Stimulated activated CD4-positive, alpha-beta T cell treated with anti-CD3 and anti-CD28 coated beads, Interleukin-1b, Interleukin-23, amount 100 ng/mL, for 1 hour (primary cell): ENCODE data around the gene ZNF516.

Source experiments
- DNase-seq, 2 donors: peaks; one replicate each; pipeline ENCODE4 v3.0.0-alpha.2; 2020; ENCODE audit warnings: low read depth in 2 of 2

Gene ZNF516

DNA sequence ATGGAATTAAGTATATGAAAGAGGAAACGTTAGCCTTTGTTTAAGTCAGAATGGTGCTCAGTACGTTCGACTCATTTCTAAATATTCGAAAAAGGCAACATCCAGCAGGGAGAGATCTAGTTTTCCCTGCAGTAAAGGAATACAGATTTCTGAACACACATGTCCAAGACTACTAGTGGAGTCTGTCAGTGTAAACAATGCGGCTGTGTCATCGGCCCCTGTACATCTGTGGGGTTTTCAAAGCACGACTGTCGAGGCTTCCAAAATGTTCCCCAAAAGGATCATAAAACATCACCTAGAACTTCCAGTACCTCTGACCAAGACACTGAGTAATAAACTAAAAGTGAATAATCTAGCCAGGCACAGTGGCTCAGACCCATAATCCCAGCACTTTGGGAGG is 112.8 kb downstream of the ZNF516 start:
- DNase-seq: no peak

DNA sequence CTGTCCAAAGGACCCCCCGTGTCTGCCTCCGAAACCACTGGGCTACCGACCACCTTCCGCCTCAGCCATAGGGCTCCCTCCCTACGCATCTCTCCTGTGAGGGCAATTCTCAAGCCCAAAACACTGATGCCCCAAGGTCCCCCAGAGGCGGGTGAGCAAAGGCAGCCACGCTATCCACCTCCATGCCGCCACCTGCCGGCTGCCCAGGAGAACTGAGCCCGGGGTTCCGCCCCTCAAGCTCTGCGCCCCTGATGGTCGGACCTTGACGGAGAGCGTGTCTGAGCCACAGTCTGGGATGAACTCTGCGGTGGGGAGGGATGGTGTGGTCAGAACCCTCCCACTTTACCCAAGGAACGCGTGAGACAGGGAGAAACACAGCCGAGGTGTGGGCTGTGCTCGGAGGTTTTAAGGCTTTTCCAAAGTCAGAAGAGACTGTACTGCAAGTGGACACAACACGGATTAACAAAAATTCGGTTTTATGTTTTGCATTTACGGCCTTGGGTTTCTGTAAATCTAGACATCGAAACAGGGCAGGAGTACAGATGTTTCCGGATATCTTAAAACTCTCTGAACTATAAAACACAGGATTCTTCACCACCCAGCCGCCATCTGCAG is 114.1 kb downstream of the ZNF516 start:
- no peak for DNase-seq

DNA sequence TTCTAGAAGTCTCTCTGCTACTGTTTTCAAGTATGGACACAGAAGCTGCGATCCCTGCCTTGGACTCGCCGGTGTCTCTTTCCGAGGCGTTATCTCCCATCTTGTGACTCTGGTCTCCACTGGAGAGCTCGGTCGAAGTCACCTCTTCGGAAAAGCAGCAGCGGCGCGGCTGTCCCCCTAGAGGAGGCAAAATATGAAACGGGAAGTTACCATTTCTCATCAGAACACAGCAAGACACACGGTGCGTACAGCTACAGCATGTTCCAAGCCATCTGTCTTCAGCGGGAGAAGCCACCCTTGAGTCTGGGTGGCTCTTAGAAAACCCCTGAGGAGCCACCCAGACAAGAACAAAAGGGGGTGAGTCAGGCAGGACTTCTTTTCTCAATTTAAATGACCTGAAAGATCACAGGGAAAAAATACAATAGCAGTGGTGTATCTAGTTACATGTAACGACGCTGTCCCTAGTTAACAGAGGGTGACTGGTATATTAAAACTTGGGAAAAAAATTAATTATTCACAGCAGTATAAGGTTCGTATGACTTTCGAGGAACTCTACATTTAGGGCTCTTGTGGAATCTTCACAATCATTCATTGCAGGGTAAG is 114.8 kb downstream of the ZNF516 start:
- no peak for DNase-seq

DNA sequence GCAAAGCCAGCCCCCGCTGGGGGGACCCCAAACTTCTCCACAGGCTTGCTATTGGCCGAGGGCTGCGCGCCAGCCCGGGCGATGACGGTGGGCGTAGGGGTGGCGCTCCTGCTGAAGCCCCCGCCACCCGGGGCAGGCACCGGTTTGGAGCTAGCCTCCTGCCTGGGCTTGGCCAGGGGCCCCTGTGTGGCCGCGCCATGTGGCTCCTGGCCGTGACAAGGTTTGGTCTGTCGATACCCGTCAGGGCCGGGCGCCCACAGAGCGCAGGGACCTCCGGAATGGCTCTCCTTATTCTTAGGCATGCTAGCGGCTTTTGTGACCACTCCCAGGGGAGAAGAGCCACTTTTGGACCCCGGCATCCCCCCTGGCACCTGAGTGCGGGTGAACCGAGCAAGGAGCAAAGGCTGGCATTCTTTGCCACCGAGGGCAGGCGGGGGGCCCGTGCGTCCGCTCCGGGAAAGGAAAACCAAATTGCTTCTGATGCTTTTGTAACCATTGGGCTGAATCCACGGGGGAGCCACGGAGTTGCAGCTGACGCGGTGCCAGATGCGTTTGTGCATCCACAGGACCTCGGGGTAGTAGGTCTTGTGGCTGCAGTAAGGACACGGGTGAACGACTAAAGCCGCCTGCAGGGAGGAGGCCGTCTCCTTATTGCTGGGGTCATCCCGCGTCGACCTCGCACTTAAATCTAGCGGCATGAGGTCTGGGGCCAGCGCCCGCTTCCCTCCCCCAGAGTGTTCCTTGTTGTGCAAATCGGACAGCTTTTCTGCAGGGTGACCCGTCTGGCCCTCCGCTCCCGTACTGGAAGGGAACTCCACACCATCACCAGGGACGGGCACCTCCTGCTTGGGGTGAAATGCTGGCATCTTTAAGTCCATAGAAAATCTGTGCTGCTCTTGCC is 115.6 kb downstream of the ZNF516 start:
- DNase-seq: no peak

DNA sequence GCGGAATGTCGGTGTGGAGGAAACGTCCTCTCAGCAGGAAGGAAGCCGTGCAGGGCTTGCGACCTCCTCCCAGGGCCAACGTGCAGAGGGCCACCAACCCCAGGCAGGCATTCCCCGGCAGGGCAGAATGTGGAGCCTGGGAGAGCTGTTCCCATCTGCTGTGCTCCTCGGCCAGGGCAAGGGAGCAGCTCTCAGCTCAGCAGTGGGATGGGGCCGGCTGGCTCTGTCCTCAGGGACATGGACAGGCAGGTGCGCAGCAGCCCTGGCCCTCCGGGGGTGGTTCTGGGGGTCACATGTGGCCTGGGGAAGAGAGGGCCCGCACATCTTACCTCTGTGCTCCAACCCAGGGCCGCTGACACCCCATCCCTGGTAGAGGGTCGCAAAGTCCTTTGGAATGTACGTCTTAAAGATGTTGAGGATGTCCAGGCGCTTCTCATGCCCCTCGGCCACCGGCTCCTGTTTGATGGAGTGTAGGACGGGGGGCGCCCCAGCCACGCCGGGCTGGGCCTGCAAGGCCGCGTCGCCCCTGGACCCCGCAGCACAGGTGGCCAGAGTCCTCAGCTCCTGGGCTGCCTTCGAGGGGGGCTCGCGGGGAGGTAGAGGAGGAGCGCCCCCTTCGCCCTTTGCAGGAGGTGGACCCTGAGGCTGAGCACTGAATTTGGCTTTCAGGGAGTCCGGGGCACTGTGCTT is 116.4 kb downstream of the ZNF516 start:
- DNase-seq: no peak

DNA sequence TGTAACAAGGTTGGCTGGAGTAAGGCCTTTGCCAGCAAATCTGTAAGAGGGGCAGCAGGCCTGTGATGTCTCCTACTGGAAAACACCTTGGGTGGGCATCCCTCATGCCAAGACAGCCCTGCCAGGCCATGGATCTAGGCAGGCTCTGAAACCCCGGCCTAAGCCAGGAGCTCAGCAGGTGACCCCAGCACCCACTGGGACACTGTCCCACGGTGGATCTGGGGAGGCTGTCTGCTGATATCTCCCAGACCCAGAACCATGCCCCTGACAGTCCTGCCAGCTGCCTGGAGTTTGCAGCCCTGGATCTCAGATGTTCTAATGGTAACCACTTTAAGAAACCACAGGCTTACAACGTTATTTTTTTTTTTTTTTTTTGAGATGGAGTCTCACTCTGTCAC is 117.7 kb downstream of the ZNF516 start:
- DNase-seq: no peak

DNA sequence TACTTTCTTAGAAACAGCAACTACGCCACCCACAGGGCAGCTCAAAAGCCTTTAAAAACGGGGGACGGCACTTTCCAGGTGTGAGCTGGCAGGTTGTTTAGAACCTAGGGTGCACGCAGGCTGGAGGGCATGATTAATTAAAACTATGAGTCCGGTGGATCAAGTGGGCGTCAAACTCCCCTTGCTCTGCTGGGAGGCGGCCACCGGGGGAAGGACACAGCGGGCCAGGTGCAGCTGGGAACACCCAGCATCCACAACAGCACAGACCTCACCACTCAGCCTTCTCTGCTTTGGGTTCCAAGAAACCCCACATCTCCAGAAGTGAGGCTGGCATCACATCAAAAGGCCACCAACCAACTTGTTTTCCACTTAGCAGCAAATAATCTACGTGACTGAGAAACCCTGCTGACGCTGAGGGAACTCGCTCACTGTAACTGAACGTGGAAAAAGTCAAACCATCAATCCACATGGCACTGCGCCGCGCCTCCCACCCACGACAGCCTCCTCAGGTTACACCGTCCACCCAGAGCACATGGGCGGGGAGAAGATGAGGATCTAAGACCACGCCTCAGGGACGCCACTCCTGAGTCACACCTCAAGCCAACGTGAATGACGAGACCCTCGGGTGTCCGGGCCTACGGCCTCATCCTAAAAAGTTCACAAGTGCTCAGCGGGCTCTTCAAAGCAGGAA is 118.2 kb downstream of the ZNF516 start:
- no peak for DNase-seq

DNA sequence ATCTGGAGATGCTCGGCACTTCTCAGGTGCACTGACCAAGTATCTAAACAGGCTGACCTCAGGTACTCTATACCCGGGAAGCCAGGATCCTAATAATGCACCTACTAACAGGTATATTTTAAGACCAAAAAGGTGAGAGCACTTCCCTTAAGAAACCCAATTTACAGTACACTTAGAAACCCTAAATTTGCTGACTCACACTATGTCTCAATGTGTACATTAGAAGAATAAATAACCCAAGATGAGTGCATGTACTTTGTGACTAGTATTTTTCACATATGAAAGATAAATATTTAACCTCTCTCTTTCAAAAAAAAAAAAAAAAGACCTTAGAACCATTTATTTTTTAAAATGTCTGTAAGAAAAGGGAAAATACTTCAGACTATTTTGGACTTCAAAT is 118.8 kb downstream of the ZNF516 start:
- DNase-seq: no peak

DNA sequence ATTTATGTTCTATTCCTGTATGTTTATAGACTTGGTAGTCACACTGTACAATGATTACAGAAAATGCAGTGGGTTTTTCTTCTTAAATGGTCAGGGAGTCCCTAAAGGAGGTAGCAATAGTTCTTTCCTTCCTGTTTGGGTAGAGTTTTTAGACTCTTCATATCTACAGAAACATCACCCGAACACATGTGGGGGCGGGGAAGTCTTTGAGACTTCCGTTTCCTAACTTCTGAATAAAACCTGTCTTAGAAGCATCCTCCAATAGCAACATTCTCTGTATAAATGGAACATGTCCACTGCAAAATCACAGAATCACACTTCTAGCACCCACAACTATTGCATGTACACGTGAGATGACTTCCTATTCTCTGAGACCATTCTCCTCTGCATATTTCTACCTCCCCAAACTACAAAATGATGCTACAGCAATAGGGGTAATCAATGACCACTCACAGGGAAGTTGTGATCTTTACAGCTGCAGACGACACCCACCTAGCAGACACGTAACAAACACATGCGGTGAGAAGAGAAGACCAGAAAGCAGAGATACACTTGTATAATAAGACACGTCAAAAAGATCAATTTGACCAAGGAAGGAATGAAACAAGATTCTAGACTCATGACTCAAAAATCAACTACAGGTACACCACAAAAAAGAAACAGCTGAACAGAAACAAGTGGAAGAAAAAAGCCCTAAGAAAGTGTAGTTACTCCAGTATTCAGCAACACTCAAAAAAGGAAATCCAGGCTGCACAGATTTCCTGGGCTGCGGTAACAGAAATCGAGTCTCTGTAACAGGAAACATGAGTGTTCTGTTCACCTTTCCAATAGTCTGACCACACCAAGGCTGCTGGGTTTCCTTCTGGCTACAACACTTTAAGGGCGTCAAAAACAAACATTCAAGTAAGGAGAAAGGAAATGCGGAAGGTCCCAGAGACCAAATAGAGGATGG is 120.4 kb downstream of the ZNF516 start:
- no peak for DNase-seq

DNA sequence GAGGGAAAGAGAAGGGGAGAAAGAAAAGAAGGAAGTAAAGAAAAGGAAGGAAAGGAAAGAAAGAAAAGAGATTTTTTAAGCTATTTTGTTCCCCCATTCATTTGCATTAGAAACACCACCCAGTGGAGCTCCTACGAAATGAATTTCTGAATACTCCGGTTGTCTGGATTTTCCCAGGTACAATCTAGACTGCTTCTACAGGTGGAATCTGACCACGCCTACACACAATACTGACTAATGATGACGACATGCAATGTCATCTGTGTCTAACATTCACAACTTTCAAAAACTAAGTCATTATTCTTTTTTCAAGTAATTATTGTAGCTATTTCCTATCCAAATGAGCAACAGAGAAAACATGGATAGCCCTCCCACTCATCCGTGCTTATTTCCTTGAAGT is 121.7 kb downstream of the ZNF516 start:
- no peak for DNase-seq

DNA sequence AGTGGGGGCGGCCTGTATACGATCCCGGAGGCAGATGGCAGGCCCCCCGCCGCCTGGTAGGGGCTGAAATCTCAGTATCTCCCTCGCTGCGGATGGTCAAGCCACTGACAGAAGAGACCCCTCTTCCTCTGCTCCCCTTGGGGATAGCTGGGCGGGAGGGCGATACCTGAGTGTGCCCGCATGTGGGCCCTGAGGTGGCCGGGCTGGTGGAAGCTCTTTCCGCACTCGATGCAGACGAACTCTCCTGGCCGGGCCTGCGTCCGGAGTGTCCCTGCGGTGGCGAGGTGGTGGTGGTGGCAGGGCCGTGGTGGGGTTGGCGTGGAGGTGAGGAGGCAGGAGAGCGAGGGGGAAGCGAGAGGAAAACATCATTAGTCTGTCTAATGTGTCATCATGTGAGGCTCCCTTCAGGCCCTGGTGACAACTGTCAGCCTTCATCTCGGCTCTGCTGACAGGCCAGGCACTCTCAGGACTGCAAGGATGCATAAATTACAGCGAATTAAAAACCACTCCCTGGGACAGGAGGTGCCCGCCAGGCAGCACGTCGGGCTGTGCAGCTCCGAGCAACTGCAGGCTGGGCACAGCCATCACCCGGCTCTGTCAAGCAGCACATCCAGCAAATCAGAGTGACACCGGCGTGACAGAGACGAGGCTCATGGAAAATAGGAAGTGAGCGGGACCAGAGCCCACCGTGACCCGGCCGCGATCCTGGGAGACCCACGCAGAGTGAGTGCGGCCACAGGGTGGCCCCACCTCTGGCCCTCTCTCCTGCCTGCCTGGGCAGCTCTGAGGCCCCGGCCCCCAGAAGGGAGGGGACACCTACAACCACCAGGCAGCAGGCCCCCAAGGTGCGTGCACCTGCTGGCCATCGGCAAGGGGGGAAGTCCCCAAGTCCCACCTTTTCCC is 123.5 kb downstream of the ZNF516 start:
- no peak for DNase-seq

DNA sequence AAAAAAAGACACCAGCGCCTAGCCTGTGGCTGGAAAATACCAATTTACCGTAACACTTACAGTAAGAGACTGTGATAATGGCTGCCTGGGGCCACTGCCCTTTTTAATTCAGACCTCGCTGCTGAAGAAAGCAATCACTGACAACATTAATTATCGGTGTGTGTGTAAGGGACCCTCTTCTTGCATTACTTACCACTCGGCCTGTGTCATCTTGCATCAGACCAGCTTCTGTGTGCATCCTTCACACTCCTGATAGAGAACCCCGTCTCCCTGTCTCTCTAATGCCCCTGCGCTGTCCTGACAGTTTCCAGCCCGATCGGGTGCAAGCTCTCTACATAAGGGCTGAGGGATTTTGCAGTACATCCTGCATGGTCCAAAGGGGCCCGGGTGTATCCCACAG is 124.4 kb downstream of the ZNF516 start:
- DNase-seq: no peak

DNA sequence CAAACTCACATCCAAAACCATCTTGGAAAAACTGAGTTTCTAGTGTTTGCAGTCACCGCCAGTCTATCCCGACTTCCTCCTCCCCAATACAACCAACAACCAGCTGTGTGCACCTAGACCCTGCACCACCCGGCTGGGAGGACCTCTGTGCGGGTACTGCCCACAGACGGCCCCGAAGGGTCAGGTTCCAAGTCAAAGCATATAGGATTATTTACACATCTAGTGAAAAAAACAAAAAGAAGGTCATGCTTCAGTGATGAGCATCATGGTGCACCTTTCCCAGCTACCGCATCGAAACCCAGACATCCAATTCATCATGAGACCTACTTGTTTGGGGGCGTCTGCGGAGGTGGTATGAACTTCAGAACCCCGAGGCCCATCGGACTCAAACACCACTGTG is 124.8 kb downstream of the ZNF516 start:
- no peak for DNase-seq

DNA sequence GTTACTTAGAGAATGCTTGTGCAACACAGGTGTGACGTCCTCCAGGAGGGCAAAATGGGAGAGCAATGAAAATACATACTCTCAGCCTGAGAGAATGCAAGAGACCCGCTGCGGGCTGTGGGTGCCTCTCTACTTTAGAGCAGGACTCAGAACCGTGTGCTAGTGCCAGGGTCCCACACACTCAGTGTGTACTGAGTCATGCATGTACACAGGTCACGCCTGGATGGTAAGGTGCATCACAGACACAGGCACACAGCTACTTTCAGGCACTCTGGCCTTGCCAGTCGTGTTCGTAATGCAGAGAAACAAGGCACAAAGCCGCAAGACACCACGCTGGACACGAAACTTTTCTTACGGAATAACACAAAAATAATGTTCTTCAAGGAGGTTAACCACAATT is 125.3 kb downstream of the ZNF516 start:
- DNase-seq: no peak

DNA sequence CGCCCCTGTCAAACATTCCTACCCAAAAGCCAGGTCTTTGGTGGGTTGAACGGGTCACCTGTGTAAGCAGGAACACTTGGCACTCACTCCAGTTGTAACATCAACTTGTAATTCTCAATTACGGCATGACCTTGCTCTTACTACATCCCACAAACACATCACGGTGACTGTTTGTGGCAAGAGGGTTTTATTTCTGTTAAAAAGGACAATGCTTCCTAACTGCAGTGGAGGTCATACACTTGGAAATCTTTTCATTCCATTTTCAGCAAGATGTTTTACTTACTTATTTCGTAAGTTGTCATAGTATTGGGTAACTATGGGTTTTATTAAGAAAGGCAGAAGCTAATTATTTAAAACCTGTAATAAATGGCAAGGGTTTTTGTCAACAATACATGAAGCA is 126.1 kb downstream of the ZNF516 start:
- no peak for DNase-seq

DNA sequence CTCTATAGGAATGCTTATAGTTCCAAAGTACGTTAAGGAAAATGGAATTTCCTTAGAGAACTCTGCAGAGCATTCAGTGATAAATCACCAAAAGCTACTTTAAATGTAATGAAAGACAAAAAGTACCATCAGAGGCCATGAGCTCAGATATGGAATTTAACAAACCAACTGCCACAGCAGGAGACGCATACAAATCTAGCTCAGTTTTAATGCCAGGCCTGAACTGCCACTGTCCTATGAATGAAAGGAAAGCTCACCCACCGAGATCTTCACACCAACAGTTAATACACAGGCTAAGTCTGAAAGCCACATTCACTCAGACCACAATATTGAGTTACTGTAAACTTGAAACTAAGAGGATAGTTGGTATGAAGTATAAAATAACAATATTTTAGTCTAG is 126.8 kb downstream of the ZNF516 start:
- DNase-seq: no peak

DNA sequence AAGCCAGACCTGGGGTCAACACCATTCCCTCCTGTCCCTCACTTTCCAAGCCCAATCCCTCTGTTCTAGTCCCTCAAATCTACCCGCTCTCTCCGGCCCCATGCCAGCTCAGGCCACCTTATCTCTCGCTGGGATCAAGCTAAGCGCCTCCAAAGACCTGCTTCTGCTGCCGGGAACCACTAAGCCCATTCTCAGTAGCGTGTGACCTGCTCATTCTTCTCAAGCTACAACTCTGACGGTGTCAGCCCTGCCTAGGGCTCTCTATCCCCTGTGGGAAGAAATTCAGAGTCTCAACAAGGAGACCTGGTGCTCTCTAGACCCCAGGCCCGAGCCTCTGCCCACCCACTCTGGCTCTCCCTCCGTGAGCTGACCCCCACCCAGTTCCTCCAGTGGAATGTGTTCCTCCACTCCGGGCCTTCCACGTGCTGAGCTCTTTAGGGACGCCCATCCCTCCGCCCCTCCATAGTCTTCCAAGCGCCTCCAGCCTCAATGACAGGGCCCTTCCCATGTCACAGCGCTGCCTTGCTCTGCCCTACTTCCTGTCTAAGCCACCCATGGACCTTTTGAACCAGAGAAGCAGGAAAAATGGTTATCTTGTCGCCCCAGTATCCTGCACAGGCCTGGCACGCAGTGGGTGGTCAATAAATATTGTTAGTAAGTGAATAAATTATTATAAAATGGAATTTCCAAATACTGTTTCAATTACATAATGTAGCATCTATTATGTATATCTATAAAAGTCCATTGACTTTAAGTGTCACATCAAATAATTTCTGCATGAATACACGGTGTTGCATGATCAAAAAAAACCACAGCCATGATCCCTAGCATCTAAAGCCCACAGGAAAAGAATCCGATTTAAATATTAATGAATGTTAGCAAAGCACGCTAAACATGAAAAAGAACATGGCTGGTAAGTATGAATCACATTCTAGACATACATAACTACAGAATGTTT is 127.6 kb downstream of the ZNF516 start:
- no peak for DNase-seq

DNA sequence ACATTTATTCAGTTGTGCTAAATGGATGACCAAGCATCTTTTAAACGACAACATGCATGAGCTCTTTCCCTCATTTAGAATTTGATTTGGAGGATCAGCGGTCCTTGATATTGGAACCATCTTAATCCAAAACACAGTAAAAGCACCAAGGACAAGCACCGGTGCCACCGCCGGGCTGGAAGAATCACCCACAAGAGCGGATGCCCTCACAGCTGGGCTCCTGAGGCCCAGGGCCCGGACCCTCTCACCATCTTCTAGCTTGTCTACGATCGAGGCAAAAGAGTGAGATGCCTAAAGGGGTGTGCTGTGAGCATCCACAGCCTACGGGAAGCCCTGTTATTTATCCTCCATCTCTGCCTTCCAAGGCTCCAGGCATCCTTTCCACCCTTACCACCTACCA is 129.5 kb downstream of the ZNF516 start:
- no peak for DNase-seq
